HEK293 (cell line): ENCODE measurements around the gene GGT5.
"Not testable (repeated sequence)": the region's sequence is repeated elsewhere in the genome, so short reads cannot be mapped to it uniquely, and the experiment has no call there.

Experiments
- CTCF ChIA-PET: fragments of 350-600 bp; formaldehyde crosslinking; extraction: SDS; loops from one replicate; lab custom pipeline; 2021; ENCODE audit warnings: antibody characterized with exemption; lab: Yijun Ruan, JAX
- POLR2A ChIA-PET: fragments of 300-600 bp; formaldehyde crosslinking; extraction: SDS; loops from one replicate; lab custom pipeline; 2020; ENCODE audit warnings: antibody characterized with exemption, inconsistent platforms; lab: Yijun Ruan, JAX
- H3K27ac ChIP-seq: fragments of 200-500 bp; sonication (Bioruptor generic); 2 replicates; pipeline ENCODE4 v1.5.1; 2014; ENCODE audit warnings: low read depth, low read length, control low read depth, inconsistent platforms; ENCODE audit errors: extremely low read depth
- H3K36me3 ChIP-seq, 2 experiments: fragments of 200-500 bp in 1 of 2; sonication (Bioruptor generic) in 1 of 2; 1 replicate in 1 of 2; 2 replicates in 1 of 2; pipeline ENCODE4 v1.5.1; 2014 to 2017; ENCODE audit warnings: inconsistent platforms in 2 of 2, low read length in 2 of 2; ENCODE audit not compliant: control insufficient read depth in 2 of 2, insufficient read depth in 1 of 2
- H3K4me1 ChIP-seq: fragments of 200-500 bp; sonication (Bioruptor generic); 2 replicates; pipeline ENCODE4 v1.5.1; 2014; ENCODE audit warnings: mild to moderate bottlenecking, low read length, inconsistent platforms; ENCODE audit not compliant: control insufficient read depth, insufficient read depth
- H3K4me3 ChIP-seq: 2 replicates; pipeline ENCODE4 v1.5.1; 2011; ENCODE audit warnings: low read depth, mild to moderate bottlenecking, control low read depth, low read length, moderate library complexity
- H3K9me3 ChIP-seq: fragments of 200-500 bp; sonication (Bioruptor generic); 2 replicates; pipeline ENCODE4 v1.5.1; 2014; ENCODE audit warnings: low read depth, low read length, inconsistent platforms; ENCODE audit not compliant: control insufficient read depth, insufficient read depth
- CTCF ChIP-seq: fragments of 450-650 bp; formaldehyde crosslinking; IDR thresholded peaks from 2 replicates; pipeline ENCODE4 v1.5.1; 2016; ENCODE audit warnings: missing biosample characterization, missing genetic modification characterization
- EGR2 ChIP-seq: fragments of 450-650 bp; formaldehyde crosslinking; IDR thresholded peaks from 2 replicates; pipeline ENCODE4 v1.5.1; 2016; ENCODE audit warnings: low read depth, missing biosample characterization, missing genetic modification characterization
- ZNF2 ChIP-seq: fragments of 450-650 bp; formaldehyde crosslinking; IDR thresholded peaks from 2 replicates; pipeline ENCODE4 v1.5.1; 2016; ENCODE audit warnings: missing biosample characterization, missing genetic modification characterization
- ZNF335 ChIP-seq: fragments of 450-650 bp; formaldehyde crosslinking; conservative IDR thresholded peaks from 2 replicates; pipeline ENCODE4 v1.5.1; 2016; ENCODE audit warnings: missing biosample characterization, missing genetic modification characterization
- ZNF654 ChIP-seq: fragments of 450-650 bp; formaldehyde crosslinking; IDR thresholded peaks from 2 replicates; pipeline ENCODE4 v1.5.1; 2016; ENCODE audit warnings: low read depth, missing biosample characterization, missing genetic modification characterization

The GGT5 gene

DNA sequence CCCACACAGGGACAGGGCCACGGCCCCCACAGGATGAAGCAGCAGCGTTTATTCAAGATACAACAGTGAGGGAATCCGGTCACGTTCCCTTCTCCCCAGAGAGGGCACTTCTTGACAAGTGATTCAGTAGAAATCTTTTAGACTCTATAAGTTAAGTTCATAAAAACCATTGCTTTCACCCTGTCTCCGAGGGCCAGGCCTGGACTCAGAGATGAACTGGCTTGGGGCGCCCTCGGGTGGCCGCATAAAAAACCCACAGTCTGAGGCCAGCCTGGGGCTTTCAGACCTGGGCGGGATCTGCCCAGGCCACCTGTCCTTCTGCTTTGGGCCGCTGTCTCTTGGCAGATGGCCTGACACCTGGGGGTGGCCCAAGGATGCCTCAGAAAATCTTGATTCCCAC lies 14.6 kb upstream of the GGT5 start:
- POLR2A ChIA-PET, H3K9me3 ChIP-seq, H3K4me3 ChIP-seq, H3K36me3 ChIP-seq, H3K4me1 ChIP-seq, H3K27ac ChIP-seq, CTCF ChIA-PET: not testable (repeated sequence)
- TF ChIP-seq ZNF654 (tag by site-specific recombination) (peak; percentile 83), CTCF (tag by site-specific recombination) (peak; percentile 53; the same call in 1 of the 2 replicates), ZNF2 (tag by site-specific recombination) (0 out of 2 replicates have a peak, but pooled peaks have one; percentile 31), ZNF335 (0 out of 2 replicates have a peak, but pooled peaks have one; percentile 15)

GRCh38 chr22:24256736-24257135 lies 11.9 kb upstream of the GGT5 start:
- H3K27ac ChIP-seq, H3K9me3 ChIP-seq, POLR2A ChIA-PET, H3K4me3 ChIP-seq, H3K4me1 ChIP-seq, H3K36me3 ChIP-seq: not testable (repeated sequence)
- CTCF ChIA-PET, result interaction anchor here (1.1 kb wide), 1 partner anchor 68 kb away, joined by 3 read pairs; no protein-coding TSS in a partner anchor
- peak; percentile 44; the same call in 1 of the 2 replicates for TF ChIP-seq EGR2

- CTCF ChIA-PET, result interaction anchor here (1.1 kb wide), 1 partner anchor 67 kb away, joined by 3 read pairs; no protein-coding TSS in a partner anchor
- H3K27ac ChIP-seq, H3K4me3 ChIP-seq, H3K36me3 ChIP-seq, POLR2A ChIA-PET, H3K9me3 ChIP-seq, H3K4me1 ChIP-seq: not testable (repeated sequence)
These were observed 11.3 kb upstream of the GGT5 start for GRCh38 chr22:24256136-24256535.

DNA sequence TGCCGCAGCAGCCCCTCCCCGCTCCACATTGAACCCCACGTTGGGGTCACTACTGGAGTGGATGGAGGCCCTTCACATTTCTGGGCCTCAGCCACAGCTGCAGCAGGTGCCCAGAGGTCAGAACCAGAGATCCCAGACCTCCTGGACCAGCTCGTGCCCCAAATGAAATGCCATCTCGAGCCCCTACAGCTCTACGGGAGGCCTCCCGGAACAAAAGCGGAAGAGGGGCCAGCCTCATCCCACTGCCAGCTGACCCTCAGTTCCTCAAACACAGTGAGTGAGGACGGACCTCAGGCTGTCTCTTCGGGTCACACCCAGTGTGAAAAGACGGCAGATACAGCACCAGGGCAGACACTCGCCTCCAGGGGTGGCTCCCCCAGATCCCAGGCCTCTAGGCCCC lies 8.2 kb upstream of the GGT5 start:
- H3K36me3 ChIP-seq, H3K27ac ChIP-seq, H3K9me3 ChIP-seq, CTCF ChIA-PET, POLR2A ChIA-PET, H3K4me1 ChIP-seq, H3K4me3 ChIP-seq: not testable (repeated sequence)

GRCh38 chr22:24251286-24251685 lies 6.4 kb upstream of the GGT5 start:
- POLR2A ChIA-PET, CTCF ChIA-PET, H3K27ac ChIP-seq, H3K9me3 ChIP-seq, H3K4me1 ChIP-seq, H3K36me3 ChIP-seq, H3K4me3 ChIP-seq: not testable (repeated sequence)

- H3K9me3 ChIP-seq, H3K4me3 ChIP-seq, H3K36me3 ChIP-seq, CTCF ChIA-PET, POLR2A ChIA-PET, H3K4me1 ChIP-seq, H3K27ac ChIP-seq: not testable (repeated sequence)
These were observed 4.5 kb upstream of the GGT5 start for GRCh38 chr22:24249413-24249812.

DNA sequence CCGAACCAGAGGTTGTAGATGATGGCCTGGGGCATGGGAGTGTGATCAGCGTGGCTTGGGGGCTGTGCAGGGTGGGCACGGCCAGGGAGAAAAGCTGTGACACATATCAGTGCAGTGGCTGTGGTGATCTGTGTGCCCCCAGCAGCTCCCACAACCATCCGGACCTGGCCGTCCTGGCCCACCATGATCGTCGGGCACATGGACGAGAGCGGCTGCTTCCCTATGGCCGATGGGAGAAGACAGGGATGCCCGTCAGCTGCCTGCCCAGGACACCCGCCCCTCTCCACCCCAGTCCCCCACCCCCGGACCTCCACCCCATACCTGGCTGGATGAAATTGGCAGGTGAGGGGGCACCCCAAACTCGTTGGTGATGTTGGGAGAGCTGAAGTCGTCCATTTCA lies 3.7 kb upstream of the GGT5 start:
- H3K4me1 ChIP-seq, H3K4me3 ChIP-seq, POLR2A ChIA-PET, H3K9me3 ChIP-seq, H3K36me3 ChIP-seq, H3K27ac ChIP-seq: not testable (repeated sequence)
- CTCF ChIA-PET, result interaction anchor here (1.4 kb wide), 1 partner anchor 50 kb away, joined by 4 read pairs; no protein-coding TSS in a partner anchor
